ENCODE data around the gene OCLN.
"Not testable (repeated sequence)": the region's sequence is repeated elsewhere in the genome, so short reads cannot be mapped to it uniquely, and the experiment has no call there.

Gene OCLN

DNA sequence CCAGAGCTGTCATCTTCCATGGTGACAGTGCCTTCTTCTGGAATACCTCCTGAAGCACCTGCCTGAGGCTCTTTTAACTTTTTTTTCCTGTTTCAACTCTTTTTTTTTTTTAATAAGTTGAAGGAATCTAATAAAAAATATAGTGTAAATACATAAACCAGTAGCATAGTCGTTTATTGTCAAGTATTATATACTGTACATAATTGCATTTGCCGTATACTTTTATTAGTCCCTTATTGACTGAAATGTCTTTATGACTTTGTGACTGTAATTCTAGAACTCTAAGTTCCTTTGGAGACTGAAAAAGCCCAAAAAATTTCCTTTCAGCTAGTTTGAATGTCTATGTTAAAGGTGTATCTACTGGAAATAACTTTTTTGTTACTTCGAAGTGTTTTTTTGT is 45.3 kb downstream of the OCLN start:
- H3K9ac ChIP-seq (ENCODE audit: low read length); H3K4me1 ChIP-seq (ENCODE audit: control insufficient read depth, low read depth, low read length); H3K9me3 ChIP-seq (ENCODE audit: control insufficient read depth, low read depth, low read length); H3K36me3 ChIP-seq (ENCODE audit: control insufficient read depth, low read depth, low read length); H3K4me3 ChIP-seq (ENCODE audit: low read length); H3K27me3 ChIP-seq (ENCODE audit: control insufficient read depth, insufficient read depth, low read length); H3K27ac ChIP-seq (ENCODE audit: low read length): not testable (repeated sequence)

GRCh38 chr5:69538735-69539134 is 46.1 kb downstream of the OCLN start:
- H3K9ac ChIP-seq (ENCODE audit: low read length); H3K4me1 ChIP-seq (ENCODE audit: control insufficient read depth, low read depth, low read length); H3K9me3 ChIP-seq (ENCODE audit: control insufficient read depth, low read depth, low read length); H3K27ac ChIP-seq (ENCODE audit: low read length); H3K4me3 ChIP-seq (ENCODE audit: low read length); H3K36me3 ChIP-seq (ENCODE audit: control insufficient read depth, low read depth, low read length); H3K27me3 ChIP-seq (ENCODE audit: control insufficient read depth, insufficient read depth, low read length): not testable (repeated sequence)

DNA sequence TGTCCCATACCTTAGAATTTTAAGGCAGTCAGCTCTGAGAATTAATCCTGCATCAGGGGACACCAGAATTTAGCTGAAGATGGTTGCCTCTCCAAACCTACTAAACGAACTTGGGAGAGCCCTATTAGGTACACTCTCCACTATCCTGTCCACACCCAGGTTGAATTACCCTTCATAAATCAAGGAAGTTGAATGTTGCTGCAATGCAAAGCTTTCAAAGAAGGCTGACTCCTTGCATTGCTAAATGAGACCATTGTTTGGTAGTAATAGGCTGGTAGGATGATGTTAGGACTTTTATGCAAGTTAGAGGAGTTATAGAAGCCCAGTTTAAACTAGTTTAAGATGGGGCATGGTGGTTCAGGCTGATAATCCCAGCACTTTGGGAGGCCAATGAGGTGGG is 48.8 kb downstream of the OCLN start:
- not testable (repeated sequence) for H3K36me3 ChIP-seq (ENCODE audit: control insufficient read depth, low read depth, low read length); H3K9me3 ChIP-seq (ENCODE audit: control insufficient read depth, low read depth, low read length); H3K27me3 ChIP-seq (ENCODE audit: control insufficient read depth, insufficient read depth, low read length); H3K4me1 ChIP-seq (ENCODE audit: control insufficient read depth, low read depth, low read length); H3K4me3 ChIP-seq (ENCODE audit: low read length); H3K27ac ChIP-seq (ENCODE audit: low read length); H3K9ac ChIP-seq (ENCODE audit: low read length)

DNA sequence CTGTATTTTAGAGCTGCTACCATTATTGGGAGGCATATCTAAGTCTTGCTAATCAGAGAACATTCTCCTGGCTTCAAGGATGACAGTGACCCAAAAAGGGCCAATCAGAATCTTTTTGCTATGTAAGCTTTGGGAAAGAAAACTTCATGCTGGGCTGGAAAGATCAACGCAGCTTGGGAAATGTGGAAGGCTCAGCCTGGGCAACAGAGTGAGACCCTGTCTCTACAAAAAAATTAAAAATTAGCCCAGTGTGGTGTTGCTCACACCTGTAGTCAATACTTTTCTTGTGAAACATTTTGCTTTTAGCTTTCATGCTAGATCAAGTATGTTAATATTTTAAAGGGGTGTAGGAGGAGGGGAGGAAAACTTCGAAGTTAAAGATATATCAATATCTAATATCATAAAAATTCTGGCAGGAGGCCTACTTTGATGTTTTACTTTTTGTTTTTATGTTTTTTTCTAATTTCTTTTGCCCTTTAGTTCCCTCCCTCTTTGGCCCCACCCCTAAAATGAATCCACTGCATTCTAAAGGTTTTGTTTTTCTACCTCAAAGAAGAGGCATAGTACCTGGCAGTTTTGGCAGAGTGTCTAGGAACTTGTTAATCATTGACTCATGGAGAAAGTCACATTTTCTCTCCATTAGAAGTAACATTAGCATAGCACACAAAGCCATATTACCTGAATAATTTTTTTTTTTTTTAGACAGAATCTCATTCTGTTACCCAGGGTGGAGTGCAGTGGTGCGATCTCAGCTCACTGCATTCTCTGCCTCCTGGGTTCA is 50.4 kb downstream of the OCLN start:
- H3K27me3 ChIP-seq (ENCODE audit: control insufficient read depth, insufficient read depth, low read length); H3K9ac ChIP-seq (ENCODE audit: low read length); H3K4me1 ChIP-seq (ENCODE audit: control insufficient read depth, low read depth, low read length); H3K9me3 ChIP-seq (ENCODE audit: control insufficient read depth, low read depth, low read length); H3K36me3 ChIP-seq (ENCODE audit: control insufficient read depth, low read depth, low read length); H3K4me3 ChIP-seq (ENCODE audit: low read length); H3K27ac ChIP-seq (ENCODE audit: low read length): not testable (repeated sequence)

GRCh38 chr5:69544602-69545001 is 52.0 kb downstream of the OCLN start:
- H3K27ac ChIP-seq (ENCODE audit: low read length); H3K36me3 ChIP-seq (ENCODE audit: control insufficient read depth, low read depth, low read length); H3K27me3 ChIP-seq (ENCODE audit: control insufficient read depth, insufficient read depth, low read length); H3K4me3 ChIP-seq (ENCODE audit: low read length); H3K4me1 ChIP-seq (ENCODE audit: control insufficient read depth, low read depth, low read length); H3K9ac ChIP-seq (ENCODE audit: low read length); H3K9me3 ChIP-seq (ENCODE audit: control insufficient read depth, low read depth, low read length): not testable (repeated sequence)

DNA sequence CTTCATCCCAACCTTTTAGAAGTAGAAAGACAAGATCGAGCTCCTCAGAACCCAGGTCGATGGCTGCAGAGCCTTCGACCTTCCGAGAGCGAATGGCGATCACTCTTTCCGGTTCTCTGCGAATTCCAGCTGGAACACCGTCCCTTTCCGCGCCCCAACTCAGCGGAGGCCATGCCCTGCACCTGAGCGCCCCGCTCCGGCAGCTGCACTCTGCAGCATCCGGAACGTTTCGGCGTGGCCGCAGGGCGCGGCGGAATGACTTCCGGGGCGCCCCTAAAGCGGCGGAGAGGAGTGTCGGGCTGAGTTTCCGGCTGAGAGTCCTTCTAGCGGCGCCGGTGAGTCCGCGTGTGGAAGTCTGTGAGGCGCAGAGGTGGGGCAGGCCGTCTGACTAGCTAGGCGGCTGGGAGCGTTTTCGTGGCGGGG is 67.3 kb downstream of the OCLN start, which contains the start of gene GTF2H2C:
Gene GTF2H2C, plus strand, starts transcription at position 284 of the 423 bp plus-strand sequence. CDS start 4,942 bp downstream, outside the sequence.
- not testable (repeated sequence) for H3K4me1 ChIP-seq (ENCODE audit: control insufficient read depth, low read depth, low read length); H3K9me3 ChIP-seq (ENCODE audit: control insufficient read depth, low read depth, low read length); H3K27me3 ChIP-seq (ENCODE audit: control insufficient read depth, insufficient read depth, low read length); H3K36me3 ChIP-seq (ENCODE audit: control insufficient read depth, low read depth, low read length)
- H3K27ac ChIP-seq (ENCODE audit: low read length), result peak within 1 kb of the TSS; percentile 79
- H3K4me3 ChIP-seq (ENCODE audit: low read length), result peak within 1 kb of the TSS; percentile 55
- peak within 1 kb of the TSS; percentile 31 for H3K9ac ChIP-seq (ENCODE audit: low read length)

DNA sequence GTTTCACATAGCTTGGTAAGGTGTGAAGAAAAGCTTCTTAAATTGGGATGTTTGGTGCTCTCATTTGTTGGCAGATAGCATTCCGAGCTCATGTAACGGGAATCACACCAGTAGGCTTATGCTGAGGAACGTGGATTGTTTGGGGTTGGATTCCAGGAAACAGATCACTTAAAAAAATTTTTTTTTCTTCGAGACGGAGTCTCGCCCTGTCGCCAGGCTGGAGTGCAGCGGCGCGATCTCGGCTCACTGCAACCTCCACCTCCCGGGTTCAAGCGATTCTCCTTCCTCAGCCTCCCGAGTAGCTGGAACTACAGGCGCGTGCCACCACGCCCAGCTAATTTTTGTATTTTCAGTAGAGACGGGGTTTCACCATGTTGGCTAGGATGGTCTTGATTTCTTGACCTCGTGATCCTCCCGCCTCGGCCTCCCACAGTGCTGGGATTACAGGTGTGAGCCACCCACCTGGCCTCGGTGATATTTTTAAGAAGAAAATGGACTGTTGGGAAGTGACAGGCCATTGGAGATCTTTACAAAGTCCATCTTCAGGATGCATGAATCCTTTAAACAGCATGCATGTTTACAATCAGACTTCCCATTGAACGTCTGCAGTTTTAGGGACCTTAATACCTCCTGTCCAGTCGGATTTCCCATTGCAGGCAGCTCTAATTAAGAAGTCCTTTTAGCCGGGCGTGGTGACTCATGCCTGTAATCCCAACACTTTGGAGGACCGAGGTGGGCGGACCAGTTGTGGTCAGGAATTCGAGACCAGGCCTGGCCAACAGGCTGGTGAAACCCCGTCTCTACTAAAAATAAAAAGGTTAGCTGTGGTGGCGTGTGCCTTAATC is 68.2 kb downstream of the OCLN start:
- not testable (repeated sequence) for H3K4me1 ChIP-seq (ENCODE audit: control insufficient read depth, low read depth, low read length); H3K27me3 ChIP-seq (ENCODE audit: control insufficient read depth, insufficient read depth, low read length); H3K36me3 ChIP-seq (ENCODE audit: control insufficient read depth, low read depth, low read length); H3K9me3 ChIP-seq (ENCODE audit: control insufficient read depth, low read depth, low read length); H3K27ac ChIP-seq (ENCODE audit: low read length)
- Histone ChIP-seq H3K4me3 (ENCODE audit: low read length) (peak overlapping the region; percentile 55), H3K9ac (ENCODE audit: low read length) (peak overlapping the region; percentile 12)

DNA sequence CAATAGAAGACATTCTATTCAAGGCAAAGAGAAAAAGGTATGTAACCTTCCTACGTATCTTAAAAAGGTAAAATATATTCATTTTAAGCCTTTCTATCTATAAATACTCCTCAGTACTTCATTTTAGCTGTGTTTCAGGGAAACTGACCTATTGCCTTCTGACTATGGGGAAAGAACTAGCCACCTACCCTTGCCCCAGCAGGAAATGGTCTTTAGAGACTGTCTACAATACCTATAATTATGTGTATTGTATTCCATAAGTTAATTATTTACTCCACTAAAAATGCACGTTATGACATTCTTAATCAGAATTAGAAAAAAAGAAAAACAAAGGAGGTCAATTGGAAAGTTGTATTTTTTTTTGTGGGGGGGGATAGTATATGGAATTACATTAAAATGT is 73.6 kb downstream of the OCLN start:
- H3K27ac ChIP-seq (ENCODE audit: low read length); H3K9me3 ChIP-seq (ENCODE audit: control insufficient read depth, low read depth, low read length); H3K27me3 ChIP-seq (ENCODE audit: control insufficient read depth, insufficient read depth, low read length); H3K4me3 ChIP-seq (ENCODE audit: low read length); H3K9ac ChIP-seq (ENCODE audit: low read length); H3K4me1 ChIP-seq (ENCODE audit: control insufficient read depth, low read depth, low read length); H3K36me3 ChIP-seq (ENCODE audit: control insufficient read depth, low read depth, low read length): not testable (repeated sequence)

DNA sequence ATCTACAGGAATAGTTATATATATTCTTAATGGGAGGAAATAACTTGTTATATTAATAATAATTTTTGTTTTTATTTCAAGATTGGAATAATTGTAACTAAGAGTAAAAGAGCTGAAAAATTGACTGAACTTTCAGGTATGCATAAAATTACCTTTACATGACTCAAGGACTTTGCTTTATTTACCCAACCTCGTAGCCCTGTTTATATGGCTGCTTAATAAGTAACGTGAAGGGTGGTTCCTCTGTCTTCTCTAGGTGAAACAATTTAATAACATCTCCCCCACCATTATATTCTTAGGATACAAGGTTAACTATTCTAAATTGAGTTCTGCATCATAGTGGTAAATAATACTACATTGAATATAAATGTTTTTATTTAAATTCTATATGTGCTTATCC is 75.5 kb downstream of the OCLN start:
- not testable (repeated sequence) for H3K36me3 ChIP-seq (ENCODE audit: control insufficient read depth, low read depth, low read length); H3K9me3 ChIP-seq (ENCODE audit: control insufficient read depth, low read depth, low read length); H3K4me1 ChIP-seq (ENCODE audit: control insufficient read depth, low read depth, low read length); H3K9ac ChIP-seq (ENCODE audit: low read length); H3K27ac ChIP-seq (ENCODE audit: low read length); H3K4me3 ChIP-seq (ENCODE audit: low read length); H3K27me3 ChIP-seq (ENCODE audit: control insufficient read depth, insufficient read depth, low read length)

- not testable (repeated sequence) for H3K36me3 ChIP-seq (ENCODE audit: control insufficient read depth, low read depth, low read length); H3K9me3 ChIP-seq (ENCODE audit: control insufficient read depth, low read depth, low read length); H3K4me1 ChIP-seq (ENCODE audit: control insufficient read depth, low read depth, low read length); H3K27me3 ChIP-seq (ENCODE audit: control insufficient read depth, insufficient read depth, low read length); H3K4me3 ChIP-seq (ENCODE audit: low read length); H3K9ac ChIP-seq (ENCODE audit: low read length); H3K27ac ChIP-seq (ENCODE audit: low read length)
Observed at GRCh38 chr5:69583356-69583755, 90.8 kb downstream of the OCLN start.

GRCh38 chr5:69596114-69596840 is 103.7 kb downstream of the OCLN start:
- H3K4me1 ChIP-seq (ENCODE audit: control insufficient read depth, low read depth, low read length); H3K4me3 ChIP-seq (ENCODE audit: low read length); H3K9ac ChIP-seq (ENCODE audit: low read length); H3K27ac ChIP-seq (ENCODE audit: low read length); H3K27me3 ChIP-seq (ENCODE audit: control insufficient read depth, insufficient read depth, low read length); H3K9me3 ChIP-seq (ENCODE audit: control insufficient read depth, low read depth, low read length); H3K36me3 ChIP-seq (ENCODE audit: control insufficient read depth, low read depth, low read length): not testable (repeated sequence)
